ENCODE measurements around the gene AP1S3. TPM values are rescaled to one million over a fixed set of nuclear protein-coding genes. Genes with fewer than 3 reads are reported as not detected.
A peak's percentile ranks its signal among the peaks of the same experiment; 100 is the strongest.

Gene AP1S3
- total and polyA plus RNA-seq, 2 of the 4 experiments (the other 2 are of a cell fraction): 2.5 to 4.1 TPM

- Histone ChIP-seq H3K56ac (ENCODE audit: extremely low read depth, insufficient read depth, low read length) (no peak overlapping the region), H3K18ac (ENCODE audit: low read depth, low read length) (no peak overlapping the region), H3K23ac (ENCODE audit: low read depth, low read length) (no peak overlapping the region), H4K5ac (ENCODE audit: low read depth, low read length) (peak overlapping the region; percentile 34; the same call in 1 of the 2 replicates), H4K20me1 (ENCODE audit: insufficient read depth, low read length) (no peaks in the 10 kb centered on the region), H2AK9ac (replicated peaks; ENCODE audit: low read depth, low read length, poor library complexity) (no peak overlapping the region), H3K4me2 (ENCODE audit: low read depth, low read length) (no peak overlapping the region; the same call in 1 of the 2 replicates), H3K14ac (replicated peaks; ENCODE audit: low read depth, low read length) (no peak overlapping the region), H2BK15ac (ENCODE audit: low read depth, low read length) (no peak overlapping the region), H3K27ac (ENCODE audit: insufficient read depth, low read length) (no peak overlapping the region), H3K4me1 (ENCODE audit: control insufficient read depth, insufficient read depth, low read length) (peaks cover 6% of the 10 kb centered on the region), H4K8ac (ENCODE audit: low read depth in 2 of 2, low read length in 2 of 2) (no peak overlapping the region), H3K36me3 (ENCODE audit: control insufficient read depth, insufficient read depth, low read length) (peaks cover 4% of the 10 kb centered on the region), H3K27me3 (ENCODE audit: control insufficient read depth, insufficient read depth, low read length) (no peaks in the 10 kb centered on the region), H3K79me1 (ENCODE audit: low read depth in 1 of 2, low read length in 2 of 2) (no peaks in the 10 kb centered on the region), H2BK120ac (ENCODE audit: low read depth, low read length) (no peak overlapping the region), H2AFZ (replicated peaks; ENCODE audit: low read length, poor library complexity) (no peak overlapping the region), H4K91ac (ENCODE audit: insufficient read depth, low read depth, low read length) (no peak overlapping the region; the same call in 1 of the 2 replicates), H2AK5ac (ENCODE audit: low read depth, low read length) (no peak overlapping the region), H3K4me3 (ENCODE audit: insufficient read depth, low read depth, low read length) (no peak overlapping the region), H2BK20ac (ENCODE audit: low read depth, low read length) (no peak overlapping the region), H3K9me3 (ENCODE audit: control insufficient read depth, insufficient read depth, low read length) (peaks cover 2% of the 10 kb centered on the region; the same call in 1 of the 2 replicates), H3K4ac (ENCODE audit: low read depth, low read length) (no peak overlapping the region), H3K9me1 (ENCODE audit: insufficient read depth, low read length) (no peaks in the 10 kb centered on the region; the same call in 1 of the 2 replicates), H3K9ac (ENCODE audit: low read depth, low read length) (no peak overlapping the region), H2BK5ac (ENCODE audit: low read depth, low read length, poor library complexity, severe bottlenecking) (no peak overlapping the region)
- WGBS, 2 experiments (ENCODE audit: extremely low coverage in 2 of 2, insufficient read length in 1 of 2): no CpG with 5 or more reads among the region's 3 CpGs
- dilution Hi-C loops (cut with HindIII; ENCODE audit: low sequenced_read_pairs, unreplicated experiment): no loop called here
- ChIA-PET POLR2A (ENCODE audit: unreplicated experiment) (no interaction called here), CTCF (no interaction called here)
- TF ChIP-seq USF2 (IDR thresholded peaks at IDR 0.05; ENCODE audit: low read depth, low read length): no peak
- peak; percentile 44; the same call in 1 of the 2 replicates for TF ChIP-seq CEBPB (IDR thresholded peaks at IDR 0.05; ENCODE audit: low read depth, low read length)
- in situ Hi-C loops (cut with MboI; ENCODE audit: low sequenced_read_pairs): no loop called here
- intact Hi-C loops (cut with micrococcal nuclease): no loop called here
- BruUV-seq (replicated peaks): no TSS peak
- peak; percentile 73 for DNase-seq
- ATAC-seq (ENCODE audit: low read depth): no peak
Observed at GRCh38 chr2:223853425-223853837, 16.0 kb upstream of the AP1S3 start.

Measured in IMR-90 (cell line).